ENCODE data around the gene PTBP3. TPM values are rescaled to one million over a fixed set of nuclear protein-coding genes. Genes with fewer than 3 reads are reported as not detected.
A peak's percentile ranks its signal among the peaks of the same experiment; 100 is the strongest.

PTBP3 gene
- total RNA-seq, 1 donor from 2014 or later, result 108 TPM

- H3K9me3 ChIP-seq (ENCODE audit: insufficient read depth, low read depth, low read length), result no peaks in the 10 kb centered on the region
- peaks cover 14% of the 10 kb centered on the region for H3K4me1 Mint-ChIP-seq (ENCODE audit: low read depth, unreplicated experiment)
- FAIRE-seq (no peak), DNase-seq (ENCODE audit: low read depth) (no peak)
- H3K27ac Mint-ChIP-seq (ENCODE audit: unreplicated experiment), result no peak overlapping the region
- no peaks in the 10 kb centered on the region for H3K36me3 ChIP-seq (ENCODE audit: insufficient read depth, low read length)
- peaks cover under 1% of the 10 kb centered on the region for H3K9me3 Mint-ChIP-seq (ENCODE audit: unreplicated experiment)
- no peak overlapping the region for H3K4me3 Mint-ChIP-seq (ENCODE audit: unreplicated experiment)
- TF ChIP-seq EZH2 (IDR thresholded peaks at IDR 0.05; ENCODE audit: insufficient read depth, low read length) (no peak), CTCF (IDR thresholded peaks at IDR 0.05; ENCODE audit: insufficient read depth, low read depth, low read length) (no peak)
- no peak overlapping the region for H2AFZ ChIP-seq (ENCODE audit: low read depth, low read length)
- no peaks in the 10 kb centered on the region for H3K27me3 Mint-ChIP-seq (ENCODE audit: low read depth, unreplicated experiment)
- H3K4me1 ChIP-seq (ENCODE audit: insufficient read depth, low read length), result no peaks in the 10 kb centered on the region
- H3K9ac ChIP-seq (ENCODE audit: low read length), result no peak overlapping the region
- H3K27me3 ChIP-seq (ENCODE audit: insufficient read depth, low read length), result no peaks in the 10 kb centered on the region
- no peak overlapping the region for H3K4me2 ChIP-seq (ENCODE audit: low read length)
- H3K4me3 ChIP-seq (ENCODE audit: insufficient read depth, low read depth, low read length), result no peak overlapping the region
- H4K20me1 ChIP-seq (ENCODE audit: insufficient read depth, low read length), result peaks cover 14% of the 10 kb centered on the region
- peaks cover 5% of the 10 kb centered on the region for H3K79me2 ChIP-seq (ENCODE audit: insufficient read depth, low read length)
- peaks cover 10% of the 10 kb centered on the region for H3K36me3 Mint-ChIP-seq (ENCODE audit: low read depth, unreplicated experiment)
- no peak overlapping the region for H3K27ac ChIP-seq (ENCODE audit: low read depth, low read length)
Observed at GRCh38 chr9:112234779-112235178, 98.6 kb downstream of the PTBP3 start.

DNA sequence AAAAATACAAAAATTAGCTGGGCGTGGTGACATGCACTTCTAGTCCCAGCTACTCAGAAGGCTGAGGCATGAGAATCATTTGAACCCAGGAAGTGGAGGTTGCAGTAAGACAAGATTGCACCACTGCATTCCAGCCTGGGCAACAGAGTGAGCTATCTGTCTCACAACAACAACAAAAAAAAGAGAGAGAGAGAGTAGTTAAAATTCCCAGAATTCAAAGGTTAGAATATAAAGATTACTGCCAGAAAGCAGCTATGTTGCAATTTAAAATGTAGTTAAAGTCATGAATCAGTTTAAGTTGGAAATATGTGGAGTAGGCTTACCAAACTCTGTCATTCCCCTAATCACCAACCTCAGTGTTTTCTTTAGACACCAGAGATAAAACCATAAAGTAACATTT is 99.7 kb downstream of the PTBP3 start:
- peaks cover 13% of the 10 kb centered on the region for H3K4me1 Mint-ChIP-seq (ENCODE audit: low read depth, unreplicated experiment)
- no peak overlapping the region for H3K27ac Mint-ChIP-seq (ENCODE audit: unreplicated experiment)
- no peak overlapping the region for H3K4me3 Mint-ChIP-seq (ENCODE audit: unreplicated experiment)
- Histone ChIP-seq H2AFZ (ENCODE audit: low read depth, low read length) (no peak overlapping the region), H3K36me3 (ENCODE audit: insufficient read depth, low read length) (no peaks in the 10 kb centered on the region), H4K20me1 (ENCODE audit: insufficient read depth, low read length) (peaks cover 14% of the 10 kb centered on the region), H3K9me3 (ENCODE audit: insufficient read depth, low read depth, low read length) (no peaks in the 10 kb centered on the region), H3K4me3 (ENCODE audit: insufficient read depth, low read depth, low read length) (no peak overlapping the region), H3K27me3 (ENCODE audit: insufficient read depth, low read length) (no peaks in the 10 kb centered on the region), H3K79me2 (ENCODE audit: insufficient read depth, low read length) (peaks cover 5% of the 10 kb centered on the region), H3K9ac (ENCODE audit: low read length) (no peak overlapping the region), H3K4me1 (ENCODE audit: insufficient read depth, low read length) (no peaks in the 10 kb centered on the region), H3K27ac (ENCODE audit: low read depth, low read length) (no peak overlapping the region), H3K4me2 (ENCODE audit: low read length) (no peak overlapping the region)
- FAIRE-seq, result no peak
- peak; percentile 62 for DNase-seq (ENCODE audit: low read depth)
- no peaks in the 10 kb centered on the region for H3K9me3 Mint-ChIP-seq (ENCODE audit: unreplicated experiment)
- H3K27me3 Mint-ChIP-seq (ENCODE audit: low read depth, unreplicated experiment), result no peaks in the 10 kb centered on the region
- H3K36me3 Mint-ChIP-seq (ENCODE audit: low read depth, unreplicated experiment), result peaks cover 7% of the 10 kb centered on the region
- TF ChIP-seq EZH2 (IDR thresholded peaks at IDR 0.05; ENCODE audit: insufficient read depth, low read length), result no peak
- no peak for TF ChIP-seq CTCF (IDR thresholded peaks at IDR 0.05; ENCODE audit: insufficient read depth, low read depth, low read length)

- Histone ChIP-seq H3K27ac (ENCODE audit: low read depth, low read length) (no peak overlapping the region), H3K9ac (ENCODE audit: low read length) (no peak overlapping the region), H3K36me3 (ENCODE audit: insufficient read depth, low read length) (peaks cover 2% of the 10 kb centered on the region), H3K79me2 (ENCODE audit: insufficient read depth, low read length) (no peaks in the 10 kb centered on the region), H4K20me1 (ENCODE audit: insufficient read depth, low read length) (peaks cover 7% of the 10 kb centered on the region), H3K4me2 (ENCODE audit: low read length) (no peak overlapping the region), H3K4me3 (ENCODE audit: insufficient read depth, low read depth, low read length) (no peak overlapping the region), H2AFZ (ENCODE audit: low read depth, low read length) (no peak overlapping the region), H3K4me1 (ENCODE audit: insufficient read depth, low read length) (no peaks in the 10 kb centered on the region), H3K9me3 (ENCODE audit: insufficient read depth, low read depth, low read length) (no peaks in the 10 kb centered on the region), H3K27me3 (ENCODE audit: insufficient read depth, low read length) (no peaks in the 10 kb centered on the region)
- no peaks in the 10 kb centered on the region for H3K9me3 Mint-ChIP-seq (ENCODE audit: unreplicated experiment)
- no peaks in the 10 kb centered on the region for H3K27me3 Mint-ChIP-seq (ENCODE audit: low read depth, unreplicated experiment)
- DNase-seq (ENCODE audit: low read depth), result no peak
- H3K36me3 Mint-ChIP-seq (ENCODE audit: low read depth, unreplicated experiment), result peaks cover 9% of the 10 kb centered on the region
- peaks cover 7% of the 10 kb centered on the region for H3K4me1 Mint-ChIP-seq (ENCODE audit: low read depth, unreplicated experiment)
- FAIRE-seq, result no peak
- no peak overlapping the region for H3K4me3 Mint-ChIP-seq (ENCODE audit: unreplicated experiment)
- TF ChIP-seq CTCF (IDR thresholded peaks at IDR 0.05; ENCODE audit: insufficient read depth, low read depth, low read length) (no peak), EZH2 (IDR thresholded peaks at IDR 0.05; ENCODE audit: insufficient read depth, low read length) (no peak)
- H3K27ac Mint-ChIP-seq (ENCODE audit: unreplicated experiment), result no peak overlapping the region
Observed at GRCh38 chr9:112232233-112232632, 101.2 kb downstream of the PTBP3 start.

Data from astrocyte (in vitro differentiated cells and primary cell).